Measurements from ENCODE around the gene SLC50A1.

Gene SLC50A1

DNA sequence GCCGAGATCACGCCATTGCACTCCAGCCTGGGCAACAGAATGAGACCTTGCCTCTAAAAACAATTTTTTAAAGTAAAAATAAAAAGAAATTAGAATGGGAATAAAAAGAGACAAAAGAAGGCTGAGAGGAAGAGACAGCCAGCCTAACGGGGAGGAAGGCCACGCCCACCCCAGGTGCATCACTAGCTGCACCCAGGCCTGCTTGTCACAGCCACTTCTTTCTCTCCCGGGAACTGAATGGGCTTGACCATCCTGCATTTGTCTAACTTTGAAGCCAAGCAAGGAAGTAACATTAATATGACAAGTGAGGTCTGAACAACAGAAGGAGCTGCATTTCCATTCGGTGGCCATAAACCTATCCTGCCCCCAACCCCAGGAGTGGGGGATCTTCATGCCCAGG lies 28.8 kb upstream of the SLC50A1 start:
- TF ChIP-seq, protein P1, sequence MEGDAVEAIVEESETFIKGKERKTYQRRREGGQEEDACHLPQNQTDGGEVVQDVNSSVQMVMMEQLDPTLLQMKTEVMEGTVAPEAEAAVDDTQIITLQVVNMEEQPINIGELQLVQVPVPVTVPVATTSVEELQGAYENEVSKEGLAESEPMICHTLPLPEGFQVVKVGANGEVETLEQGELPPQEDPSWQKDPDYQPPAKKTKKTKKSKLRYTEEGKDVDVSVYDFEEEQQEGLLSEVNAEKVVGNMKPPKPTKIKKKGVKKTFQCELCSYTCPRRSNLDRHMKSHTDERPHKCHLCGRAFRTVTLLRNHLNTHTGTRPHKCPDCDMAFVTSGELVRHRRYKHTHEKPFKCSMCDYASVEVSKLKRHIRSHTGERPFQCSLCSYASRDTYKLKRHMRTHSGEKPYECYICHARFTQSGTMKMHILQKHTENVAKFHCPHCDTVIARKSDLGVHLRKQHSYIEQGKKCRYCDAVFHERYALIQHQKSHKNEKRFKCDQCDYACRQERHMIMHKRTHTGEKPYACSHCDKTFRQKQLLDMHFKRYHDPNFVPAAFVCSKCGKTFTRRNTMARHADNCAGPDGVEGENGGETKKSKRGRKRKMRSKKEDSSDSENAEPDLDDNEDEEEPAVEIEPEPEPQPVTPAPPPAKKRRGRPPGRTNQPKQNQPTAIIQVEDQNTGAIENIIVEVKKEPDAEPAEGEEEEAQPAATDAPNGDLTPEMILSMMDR (IDR thresholded peaks at IDR 0.05; ENCODE audit: borderline replicate concordance, insufficient read depth, low read depth, low read length) = no peak
- no peak overlapping the region for H3K4me3 ChIP-seq (ENCODE audit: low read depth, low read length)

DNA sequence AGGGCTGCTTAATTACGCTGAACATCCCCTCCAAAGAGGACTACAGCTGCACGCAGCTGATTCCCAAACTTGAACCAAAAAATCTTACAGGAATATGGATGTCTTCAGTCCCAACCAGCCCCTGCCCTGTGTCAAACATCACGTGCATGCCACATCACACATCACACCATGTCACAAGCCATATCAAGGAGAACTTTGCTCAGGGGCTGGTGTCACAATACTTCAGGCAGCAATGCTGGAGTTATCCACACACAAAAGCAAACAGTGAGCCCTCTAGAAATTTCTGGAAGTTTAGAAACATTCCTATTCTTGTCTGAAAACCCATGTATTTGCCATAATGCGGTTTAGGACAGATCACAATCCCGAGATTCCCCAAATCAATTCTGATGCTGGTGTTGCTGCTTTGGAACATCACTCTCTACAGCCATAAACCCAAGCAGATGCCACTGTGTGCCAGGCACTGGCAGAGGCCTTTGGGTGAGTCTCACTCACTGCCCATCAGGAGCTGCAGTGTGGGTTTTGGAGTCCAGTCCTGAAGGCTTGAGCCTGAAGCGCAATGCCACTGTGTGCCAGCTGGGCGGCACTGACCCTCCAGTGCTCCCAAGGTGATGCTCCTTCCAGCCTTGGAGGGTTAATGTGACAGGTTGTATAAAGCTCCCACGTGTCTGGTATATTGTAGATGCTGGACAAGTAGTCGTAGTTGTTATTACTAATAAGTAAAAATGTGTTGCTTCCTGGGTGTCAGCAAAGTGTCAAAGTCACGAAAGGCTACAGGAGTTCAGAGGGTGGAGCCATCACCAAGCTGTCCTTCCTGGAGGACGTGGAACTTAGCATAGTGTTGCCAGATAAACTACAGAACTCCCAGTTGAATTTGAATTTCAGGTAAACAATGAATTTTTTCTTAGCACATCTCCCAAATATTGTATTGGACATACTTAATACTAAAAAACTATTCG lies 28.1 kb upstream of the SLC50A1 start:
- TF ChIP-seq, protein P1 (IDR thresholded peaks at IDR 0.05; ENCODE audit: borderline replicate concordance, insufficient read depth, low read depth, low read length) = no peak
- H3K4me3 ChIP-seq (ENCODE audit: low read depth, low read length) = no peak overlapping the region

DNA sequence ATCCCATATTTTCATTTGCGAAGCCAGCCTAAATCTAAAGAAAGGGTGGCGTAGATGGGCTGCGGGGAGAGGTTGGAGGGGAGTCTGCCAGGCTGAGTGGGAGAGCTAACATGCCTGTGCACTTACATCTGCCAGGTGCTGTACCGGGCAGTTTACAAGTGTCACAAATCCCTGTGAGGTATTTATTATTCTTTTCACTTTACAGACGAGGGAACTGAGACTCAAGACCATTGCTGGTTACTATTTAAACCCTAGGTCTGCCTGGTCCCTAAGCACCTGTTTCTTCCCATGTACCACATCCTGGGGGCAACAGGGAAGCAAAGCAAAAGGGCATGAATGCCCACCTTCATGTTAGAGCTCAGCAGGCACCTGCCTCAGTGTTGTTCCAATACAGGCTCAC lies 27.4 kb upstream of the SLC50A1 start:
- H3K4me3 ChIP-seq (ENCODE audit: low read depth, low read length) = no peak overlapping the region
- TF ChIP-seq, protein P1 (IDR thresholded peaks at IDR 0.05; ENCODE audit: borderline replicate concordance, insufficient read depth, low read depth, low read length) = no peak

DNA sequence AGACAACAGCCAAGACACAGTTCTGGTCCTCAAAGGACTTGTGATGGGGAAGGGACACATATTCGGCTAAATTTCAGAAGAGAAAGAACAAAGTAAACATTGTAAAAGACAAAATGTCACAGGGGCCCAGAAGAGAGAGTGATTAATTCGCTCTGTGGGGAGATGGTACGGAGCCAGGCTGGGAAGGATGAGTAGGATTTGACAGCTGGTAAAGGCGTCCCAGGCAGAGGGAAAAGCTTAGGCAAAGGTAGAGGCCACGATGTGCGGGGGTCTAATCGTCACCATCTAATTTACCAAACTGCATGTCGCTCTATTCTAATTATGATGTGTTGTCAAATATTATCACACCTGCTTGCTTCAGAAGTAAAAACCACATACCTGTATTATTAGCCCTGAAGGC lies 25.3 kb upstream of the SLC50A1 start:
- TF ChIP-seq, protein P1 (IDR thresholded peaks at IDR 0.05; ENCODE audit: borderline replicate concordance, insufficient read depth, low read depth, low read length) = no peak
- no peak overlapping the region for H3K4me3 ChIP-seq (ENCODE audit: low read depth, low read length)

DNA sequence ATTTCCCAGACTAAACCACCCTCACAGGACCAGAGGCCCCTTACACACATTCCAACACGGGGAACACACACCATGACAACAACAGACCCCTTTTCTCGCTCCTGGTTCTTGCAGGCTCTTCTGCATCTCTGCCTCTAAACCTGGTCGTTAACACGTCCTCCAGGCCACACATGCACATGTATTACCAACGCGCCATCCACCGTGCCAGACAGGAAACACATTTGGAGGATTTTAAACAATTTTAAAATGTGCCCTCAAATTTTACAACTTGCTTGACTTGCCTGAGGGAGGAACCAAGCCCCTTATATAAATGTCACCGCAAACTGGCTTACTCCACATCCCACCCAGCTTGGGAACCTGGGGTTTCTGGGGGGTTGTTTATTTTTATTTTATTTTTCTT lies 24.8 kb upstream of the SLC50A1 start:
- H3K4me3 ChIP-seq (ENCODE audit: low read depth, low read length) = no peak overlapping the region
- TF ChIP-seq, protein P1 (IDR thresholded peaks at IDR 0.05; ENCODE audit: borderline replicate concordance, insufficient read depth, low read depth, low read length) = no peak

DNA sequence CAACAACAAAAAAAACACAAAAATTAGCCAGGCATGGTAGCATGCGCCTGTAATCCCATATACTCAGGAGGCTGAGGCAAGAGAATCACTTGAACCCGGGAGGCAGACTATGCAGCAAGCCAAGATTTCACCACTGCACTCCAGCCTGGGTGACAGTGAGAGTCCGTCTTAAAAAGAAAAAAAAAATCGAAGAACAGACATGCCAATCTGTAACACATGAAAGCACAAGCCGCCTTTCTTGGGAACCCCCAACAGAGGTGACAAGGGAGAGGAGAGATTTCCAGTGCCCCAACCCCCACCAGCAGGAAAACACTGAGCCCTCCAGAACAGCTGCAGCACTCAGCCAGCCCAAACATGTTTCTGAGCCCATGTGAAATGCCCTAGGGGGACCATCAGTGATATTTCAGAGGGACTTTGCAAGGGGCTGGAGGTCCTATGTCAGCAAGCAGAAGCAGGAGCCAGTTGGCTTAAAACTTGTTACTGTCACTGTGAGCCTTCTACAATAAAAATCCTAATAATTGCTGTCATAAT lies 22.1 kb upstream of the SLC50A1 start:
- TF ChIP-seq, protein P1 (IDR thresholded peaks at IDR 0.05; ENCODE audit: borderline replicate concordance, insufficient read depth, low read depth, low read length) = no peak
- H3K4me3 ChIP-seq (ENCODE audit: low read depth, low read length) = no peak overlapping the region
